AG04449 (cell line): ENCODE results near the gene STARD5.
"Not testable (repeated sequence)": the region's sequence is repeated elsewhere in the genome, so short reads cannot be mapped to it uniquely, and the experiment has no call there.

Experiments used
- CTCF ChIA-PET: fragments of 350-600 bp; formaldehyde crosslinking; extraction: SDS; loops from one replicate; lab custom pipeline; 2021; ENCODE audit warnings: antibody characterized with exemption; lab: Yijun Ruan, JAX
- POLR2A ChIA-PET: fragments of 400-600, 350-600 bp; formaldehyde crosslinking; extraction: SDS; loops from one replicate; lab custom pipeline; 2020; ENCODE audit warnings: antibody characterized with exemption, inconsistent platforms; lab: Yijun Ruan, JAX
- DNase-seq: peaks from one replicate; pipeline ENCODE4 v3.0.0-alpha.2; 2010; ENCODE audit warnings: low read depth, low spot score
- H3K4me3 ChIP-seq: 2 replicates; pipeline ENCODE4 v1.5.1; 2011; ENCODE audit warnings: low read depth, mild to moderate bottlenecking, control low read depth, low read length
- TF ChIP-seq, protein P1 (sequence below): IDR thresholded peaks from one replicate; pipeline ENCODE4 v1.5.1; 2011; ENCODE audit warnings: mild to moderate bottlenecking, moderate library complexity, low read length, control low read depth, inconsistent platforms; ENCODE audit not compliant: insufficient read depth; ENCODE audit errors: missing control alignments

STARD5 gene

DNA sequence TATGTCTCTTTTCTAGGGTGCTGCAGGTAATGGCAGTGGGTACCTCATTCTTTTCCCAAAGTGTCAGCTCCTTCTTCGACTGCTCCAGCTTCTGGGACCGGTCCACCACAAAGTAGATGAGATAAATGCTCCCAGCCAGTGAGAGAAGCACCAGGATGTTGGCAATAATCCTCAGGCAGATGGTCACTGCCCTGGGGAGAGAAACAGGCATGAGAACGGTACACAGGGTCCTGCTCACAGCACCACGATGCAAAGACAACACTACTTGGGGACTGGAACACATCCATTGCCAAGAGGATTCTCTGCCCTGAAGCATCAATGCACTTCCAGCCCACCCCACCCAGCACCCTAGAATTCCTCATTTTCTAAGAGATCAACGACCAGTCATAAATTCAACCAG lies 27.7 kb upstream of the STARD5 start:
- no peak overlapping the region for H3K4me3 ChIP-seq
- no peak for DNase-seq
- TF ChIP-seq, protein P1, sequence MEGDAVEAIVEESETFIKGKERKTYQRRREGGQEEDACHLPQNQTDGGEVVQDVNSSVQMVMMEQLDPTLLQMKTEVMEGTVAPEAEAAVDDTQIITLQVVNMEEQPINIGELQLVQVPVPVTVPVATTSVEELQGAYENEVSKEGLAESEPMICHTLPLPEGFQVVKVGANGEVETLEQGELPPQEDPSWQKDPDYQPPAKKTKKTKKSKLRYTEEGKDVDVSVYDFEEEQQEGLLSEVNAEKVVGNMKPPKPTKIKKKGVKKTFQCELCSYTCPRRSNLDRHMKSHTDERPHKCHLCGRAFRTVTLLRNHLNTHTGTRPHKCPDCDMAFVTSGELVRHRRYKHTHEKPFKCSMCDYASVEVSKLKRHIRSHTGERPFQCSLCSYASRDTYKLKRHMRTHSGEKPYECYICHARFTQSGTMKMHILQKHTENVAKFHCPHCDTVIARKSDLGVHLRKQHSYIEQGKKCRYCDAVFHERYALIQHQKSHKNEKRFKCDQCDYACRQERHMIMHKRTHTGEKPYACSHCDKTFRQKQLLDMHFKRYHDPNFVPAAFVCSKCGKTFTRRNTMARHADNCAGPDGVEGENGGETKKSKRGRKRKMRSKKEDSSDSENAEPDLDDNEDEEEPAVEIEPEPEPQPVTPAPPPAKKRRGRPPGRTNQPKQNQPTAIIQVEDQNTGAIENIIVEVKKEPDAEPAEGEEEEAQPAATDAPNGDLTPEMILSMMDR: no peak
- POLR2A ChIA-PET: no interaction called here
- CTCF ChIA-PET: no interaction called here

DNA sequence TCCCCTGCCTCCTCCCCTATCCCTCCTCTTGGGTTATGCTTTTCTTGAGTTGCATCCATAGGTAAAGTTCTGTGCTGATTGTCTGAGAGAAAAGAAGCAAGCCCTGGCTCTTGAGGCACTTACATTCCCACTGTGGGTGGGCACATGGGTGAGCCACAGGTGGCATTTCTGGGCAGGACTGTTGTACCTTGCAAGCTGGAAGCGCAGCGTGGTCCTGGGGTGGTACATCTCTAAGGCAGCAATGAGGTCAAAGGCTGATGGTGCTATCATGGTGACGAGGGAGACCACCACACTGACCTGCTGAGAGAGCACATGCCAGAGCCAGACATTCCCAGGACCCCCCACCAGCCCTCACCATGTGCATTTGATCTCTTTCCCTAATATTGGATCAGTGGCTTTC lies 25.3 kb upstream of the STARD5 start:
- TF ChIP-seq, protein P1: no peak
- DNase-seq: no peak
- ChIA-PET CTCF (no interaction called here), POLR2A (no interaction called here)
- H3K4me3 ChIP-seq: no peak overlapping the region

DNA sequence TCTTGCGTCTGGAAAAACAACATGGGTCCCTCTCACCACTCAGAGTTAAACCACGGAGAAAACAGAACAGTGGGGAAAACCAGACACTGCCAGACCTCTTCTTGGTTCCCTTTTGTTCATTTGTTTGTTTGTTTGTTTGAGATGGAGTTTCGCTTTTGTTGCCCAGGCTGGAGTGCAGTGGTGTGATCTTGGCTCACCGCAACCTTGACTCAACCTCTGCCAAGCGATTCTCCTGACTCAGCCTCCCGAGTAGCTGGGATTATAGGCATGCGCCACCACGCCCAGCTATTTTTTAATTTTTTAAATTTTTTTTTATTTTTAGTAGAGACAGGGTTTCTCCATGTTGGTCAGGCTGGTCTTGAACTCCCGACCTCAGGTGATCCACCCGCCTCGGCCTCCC lies 24.8 kb upstream of the STARD5 start:
- POLR2A ChIA-PET, CTCF ChIA-PET, H3K4me3 ChIP-seq, DNase-seq: not testable (repeated sequence)

GRCh38 chr15:81347910-81348309 lies 24.0 kb upstream of the STARD5 start:
- ChIA-PET POLR2A (no interaction called here), CTCF (no interaction called here)
- H3K4me3 ChIP-seq: no peak overlapping the region
- DNase-seq: no peak
- TF ChIP-seq, protein P1: no peak

GRCh38 chr15:81346611-81347010 lies 22.7 kb upstream of the STARD5 start:
- DNase-seq: no peak
- ChIA-PET CTCF (interaction anchor here (0.7 kb wide), 1 partner anchor 81 kb away, joined by 3 read pairs; no protein-coding TSS in a partner anchor), POLR2A (no interaction called here)
- no peak overlapping the region for H3K4me3 ChIP-seq
- TF ChIP-seq, protein P1: no peak

DNA sequence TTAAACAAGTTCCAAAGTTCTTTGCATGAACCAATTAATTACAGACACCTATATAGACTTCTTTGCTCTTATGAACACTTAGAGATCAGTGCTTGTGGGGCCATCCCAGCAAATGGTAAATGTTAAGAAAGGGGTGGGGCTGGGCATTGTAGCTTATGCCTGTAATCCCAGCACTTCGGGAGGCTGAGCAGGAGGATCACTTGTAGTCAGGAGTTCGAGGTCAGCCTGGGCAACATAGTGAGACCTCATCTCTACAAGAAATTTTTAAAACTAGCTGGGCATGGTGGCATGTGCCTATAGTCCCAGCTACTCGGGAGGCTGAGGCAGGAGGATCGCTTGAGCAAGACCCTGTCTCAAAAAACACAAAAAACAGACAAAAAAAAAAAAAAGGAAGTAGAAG lies 19.4 kb upstream of the STARD5 start:
- ChIA-PET POLR2A (no interaction called here), CTCF (interaction anchor here (1.1 kb wide), 1 partner anchor 77 kb away, joined by 3 read pairs; no protein-coding TSS in a partner anchor)
- TF ChIP-seq, protein P1: no peak
- no peak for DNase-seq
- H3K4me3 ChIP-seq: no peak overlapping the region

- no peak for DNase-seq
- CTCF ChIA-PET: interaction anchor here (0.6 to 2.1 kb wide), 4 partner anchors 14 to 212 kb away, joined by 3 to 6 read pairs (median 4); no protein-coding TSS in a partner anchor
- H3K4me3 ChIP-seq: no peak overlapping the region
- TF ChIP-seq, protein P1: no peak
- POLR2A ChIA-PET: no interaction called here
These were observed 17.4 kb upstream of the STARD5 start for GRCh38 chr15:81341351-81341750.
